Activated CD4-positive, alpha-beta T cell treated with anti-CD3 and anti-CD28 coated beads, Interleukin-2, Interleukin-6, amounts not matched to agents 100 ng/mL and 50 ng/mL, durations not matched to agents 16 hours and 8 hours (primary cell): ENCODE data around the gene DGAT2L6.
"Not testable (repeated sequence)": the region's sequence is repeated elsewhere in the genome, so short reads cannot be mapped to it uniquely, and the experiment has no call there.

ENCODE experiments used
- DNase-seq: peaks from one replicate; pipeline ENCODE4 v3.0.0-alpha.2; 2020

Gene DGAT2L6

GRCh38 chrX:70201732-70202131 lies 24.4 kb downstream of the DGAT2L6 start:
- DNase-seq: no peak

GRCh38 chrX:70208479-70208878 lies 31.2 kb downstream of the DGAT2L6 start:
- no peak for DNase-seq

- not testable (repeated sequence) for DNase-seq
Measured at GRCh38 chrX:70209570-70209969, 32.3 kb downstream of the DGAT2L6 start.

- no peak for DNase-seq
Measured at GRCh38 chrX:70219938-70220764, 42.9 kb downstream of the DGAT2L6 start.

GRCh38 chrX:70226048-70226447 lies 48.8 kb downstream of the DGAT2L6 start:
- DNase-seq: no peak

GRCh38 chrX:70226687-70227086 lies 49.4 kb downstream of the DGAT2L6 start:
- no peak for DNase-seq

GRCh38 chrX:70231666-70232065 lies 54.4 kb downstream of the DGAT2L6 start:
- DNase-seq: no peak

- no peak for DNase-seq
Measured at GRCh38 chrX:70234355-70234754, 57.1 kb downstream of the DGAT2L6 start, which contains the start of gene AWAT1. AWAT1 (plus strand) TSS chrX:70234655; CDS start chrX:70234696, 41 bp downstream.

- DNase-seq: no peak
Measured at GRCh38 chrX:70240751-70241150, 63.5 kb downstream of the DGAT2L6 start.

- no peak for DNase-seq
Measured at GRCh38 chrX:70241501-70241900, 64.2 kb downstream of the DGAT2L6 start.

GRCh38 chrX:70243601-70244000 lies 66.3 kb downstream of the DGAT2L6 start:
- not testable (repeated sequence) for DNase-seq

- DNase-seq: no peak
Measured at GRCh38 chrX:70244881-70245280, 67.6 kb downstream of the DGAT2L6 start.

GRCh38 chrX:70247252-70247651 lies 70.0 kb downstream of the DGAT2L6 start:
- no peak for DNase-seq

GRCh38 chrX:70252491-70252890 lies 75.2 kb downstream of the DGAT2L6 start:
- no peak for DNase-seq

GRCh38 chrX:70253377-70254062 lies 76.2 kb downstream of the DGAT2L6 start:
- peak; percentile 16 for DNase-seq

GRCh38 chrX:70254063-70254400 lies 76.7 kb downstream of the DGAT2L6 start:
- no peak for DNase-seq

- no peak for DNase-seq
Measured at GRCh38 chrX:70254909-70255308, 77.6 kb downstream of the DGAT2L6 start.
